COLO668 (cell line): ENCODE measurements around the gene ZNF407.
A peak's percentile ranks its signal among the peaks of the same experiment; 100 is the strongest.

ENCODE experiments used
- DNase-seq: peaks from one replicate; lab custom pipeline; 2025; ENCODE audit not compliant: unreplicated experiment; lab: John Stamatoyannopoulos, UW

Gene ZNF407

GRCh38 chr18:74869904-74870863, 272.5 kb downstream of the ZNF407 start:
- no peak for DNase-seq

- no peak for DNase-seq
Measured at GRCh38 chr18:74870950-74871349, 273.3 kb downstream of the ZNF407 start.

- DNase-seq = no peak
Measured at GRCh38 chr18:74873629-74874028, 276.0 kb downstream of the ZNF407 start.

GRCh38 chr18:74874351-74874750, 276.7 kb downstream of the ZNF407 start:
- no peak for DNase-seq

- no peak for DNase-seq
Measured at GRCh38 chr18:74876630-74877243, 279.1 kb downstream of the ZNF407 start.

GRCh38 chr18:74878267-74878666, 280.6 kb downstream of the ZNF407 start:
- DNase-seq = no peak

- DNase-seq = no peak
Measured at GRCh38 chr18:74880706-74881278, 283.1 kb downstream of the ZNF407 start.

- DNase-seq = no peak
Measured at GRCh38 chr18:74892066-74892627, 294.5 kb downstream of the ZNF407 start.

- DNase-seq = no peak
Measured at GRCh38 chr18:74895686-74896085, 298.0 kb downstream of the ZNF407 start.

GRCh38 chr18:74896390-74896991, 298.8 kb downstream of the ZNF407 start:
- DNase-seq = peak; percentile 64

GRCh38 chr18:74897971-74898657, 300.4 kb downstream of the ZNF407 start:
- DNase-seq = no peak

GRCh38 chr18:74898965-74899364, 301.3 kb downstream of the ZNF407 start:
- DNase-seq = peak; percentile 39

- peak; percentile 87 for DNase-seq
Measured at GRCh38 chr18:74899554-74899953, 301.9 kb downstream of the ZNF407 start.

GRCh38 chr18:74901362-74902146, 303.9 kb downstream of the ZNF407 start:
- DNase-seq = no peak

- no peak for DNase-seq
Measured at GRCh38 chr18:74902147-74902455, 304.4 kb downstream of the ZNF407 start.

GRCh38 chr18:74905247-74905646, 307.6 kb downstream of the ZNF407 start:
- DNase-seq = no peak

- no peak for DNase-seq
Measured at GRCh38 chr18:74906184-74906583, 308.5 kb downstream of the ZNF407 start.

- DNase-seq = no peak
Measured at GRCh38 chr18:74914052-74914591, 316.5 kb downstream of the ZNF407 start.

GRCh38 chr18:74914648-74915047, 317.0 kb downstream of the ZNF407 start:
- no peak for DNase-seq
